Measurements from ENCODE around the gene WWOX. TPM values are rescaled to one million over a fixed set of nuclear protein-coding genes. Genes with fewer than 3 reads are reported as not detected.

WWOX gene
- total RNA-seq, 2 donors from 2014 or later = 30.0 to 35.4 TPM

DNA sequence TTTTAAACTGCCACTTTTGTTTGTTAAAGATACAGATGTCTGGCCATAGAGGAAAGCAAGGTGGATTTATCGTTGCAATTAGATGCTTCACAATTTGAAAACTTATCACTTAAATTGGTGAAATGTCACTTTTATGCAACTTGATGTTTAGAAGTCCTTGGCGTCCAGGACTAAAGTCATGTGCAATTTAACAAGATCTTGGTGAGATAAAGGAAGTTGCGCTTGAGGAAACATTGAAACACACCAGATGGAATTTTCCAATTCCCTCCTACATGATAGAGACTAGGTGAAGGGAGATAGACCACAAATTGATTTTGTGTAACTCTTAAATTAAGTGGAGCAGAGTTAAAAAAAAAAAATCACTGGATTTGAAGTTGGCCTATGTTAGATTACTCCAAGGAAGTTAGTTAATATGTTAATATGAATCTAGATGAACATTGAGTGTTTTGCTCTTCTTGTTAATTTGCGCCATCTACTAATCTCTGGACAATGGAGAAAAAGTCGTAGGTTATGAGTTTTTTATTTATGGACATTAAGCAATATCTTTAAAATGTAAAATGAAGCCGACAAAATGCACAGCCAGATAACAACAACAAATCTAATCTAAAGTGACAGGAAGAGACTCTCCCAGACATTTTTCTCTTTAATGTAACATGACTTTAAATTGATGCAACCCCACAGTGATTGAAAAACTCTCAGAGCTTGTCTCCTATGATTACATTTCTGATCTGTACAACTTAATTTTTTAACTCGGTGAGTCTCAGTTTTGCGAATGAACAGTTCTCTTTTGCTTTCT, 119.6 kb downstream of the WWOX start:
- Mint-ChIP-seq H3K9me3 (peaks cover 10% of the 10 kb centered on the region), H3K4me1 (peaks cover 18% of the 10 kb centered on the region), H3K27me3 (ENCODE audit: insufficient read depth) (peaks cover 2% of the 10 kb centered on the region), H3K4me3 (no peak overlapping the region), H3K36me3 (ENCODE audit: low read depth) (peaks cover 4% of the 10 kb centered on the region), H3K27ac (no peak overlapping the region)
- no peak for DNase-seq
- Histone ChIP-seq H3K27me3 (ENCODE audit: control insufficient read depth, insufficient read depth, low read length, poor library complexity, severe bottlenecking) (no peaks in the 10 kb centered on the region), H3K27ac (ENCODE audit: low read depth, low read length) (no peak overlapping the region), H3K4me1 (ENCODE audit: control insufficient read depth, insufficient read depth, low read length) (no peaks in the 10 kb centered on the region), H3K4me3 (ENCODE audit: low read length) (no peak overlapping the region), H3K36me3 (ENCODE audit: control insufficient read depth, insufficient read depth, low read length) (no peaks in the 10 kb centered on the region), H3K9ac (ENCODE audit: extremely low read depth, low read length, poor library complexity, severe bottlenecking) (no peak overlapping the region), H3K9me3 (ENCODE audit: control insufficient read depth, low read length) (peaks cover 8% of the 10 kb centered on the region)
- WGBS, 2 experiments (ENCODE audit: insufficient coverage in 1 of 2, insufficient read length in 1 of 2) = 93 to 97% methylated on average over 4 to 8 of the region's 8 CpGs
- TF ChIP-seq, protein P1, sequence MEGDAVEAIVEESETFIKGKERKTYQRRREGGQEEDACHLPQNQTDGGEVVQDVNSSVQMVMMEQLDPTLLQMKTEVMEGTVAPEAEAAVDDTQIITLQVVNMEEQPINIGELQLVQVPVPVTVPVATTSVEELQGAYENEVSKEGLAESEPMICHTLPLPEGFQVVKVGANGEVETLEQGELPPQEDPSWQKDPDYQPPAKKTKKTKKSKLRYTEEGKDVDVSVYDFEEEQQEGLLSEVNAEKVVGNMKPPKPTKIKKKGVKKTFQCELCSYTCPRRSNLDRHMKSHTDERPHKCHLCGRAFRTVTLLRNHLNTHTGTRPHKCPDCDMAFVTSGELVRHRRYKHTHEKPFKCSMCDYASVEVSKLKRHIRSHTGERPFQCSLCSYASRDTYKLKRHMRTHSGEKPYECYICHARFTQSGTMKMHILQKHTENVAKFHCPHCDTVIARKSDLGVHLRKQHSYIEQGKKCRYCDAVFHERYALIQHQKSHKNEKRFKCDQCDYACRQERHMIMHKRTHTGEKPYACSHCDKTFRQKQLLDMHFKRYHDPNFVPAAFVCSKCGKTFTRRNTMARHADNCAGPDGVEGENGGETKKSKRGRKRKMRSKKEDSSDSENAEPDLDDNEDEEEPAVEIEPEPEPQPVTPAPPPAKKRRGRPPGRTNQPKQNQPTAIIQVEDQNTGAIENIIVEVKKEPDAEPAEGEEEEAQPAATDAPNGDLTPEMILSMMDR (conservative IDR thresholded peaks at IDR 0.05) = no peak

DNA sequence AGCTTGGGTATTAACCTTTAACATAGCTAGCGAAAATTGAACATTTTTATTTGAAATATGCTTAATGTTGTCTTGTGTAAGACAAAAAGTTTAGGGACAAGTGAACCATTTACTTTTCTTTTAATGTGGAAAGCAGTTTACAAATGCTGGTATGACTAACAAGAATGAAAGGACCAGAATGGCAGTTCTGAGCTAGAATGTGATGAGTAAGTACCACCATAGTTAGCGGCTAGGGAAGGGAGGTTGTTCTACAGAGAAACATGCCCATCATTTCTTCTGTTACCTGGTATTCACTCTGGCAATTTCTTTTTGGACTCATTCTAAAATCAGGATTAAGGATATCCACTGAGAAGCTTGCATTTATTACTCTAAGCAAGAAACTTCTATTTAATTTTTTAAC, 121.1 kb downstream of the WWOX start:
- Histone ChIP-seq H3K36me3 (ENCODE audit: control insufficient read depth, insufficient read depth, low read length) (no peaks in the 10 kb centered on the region), H3K27ac (ENCODE audit: low read depth, low read length) (no peak overlapping the region), H3K27me3 (ENCODE audit: control insufficient read depth, insufficient read depth, low read length, poor library complexity, severe bottlenecking) (no peaks in the 10 kb centered on the region), H3K4me1 (ENCODE audit: control insufficient read depth, insufficient read depth, low read length) (no peaks in the 10 kb centered on the region), H3K9me3 (ENCODE audit: control insufficient read depth, low read length) (peaks cover 4% of the 10 kb centered on the region), H3K9ac (ENCODE audit: extremely low read depth, low read length, poor library complexity, severe bottlenecking) (no peak overlapping the region), H3K4me3 (ENCODE audit: low read length) (no peak overlapping the region)
- 94 to 100% methylated on average over 2 of the region's 2 CpGs for WGBS, 2 experiments (ENCODE audit: insufficient coverage in 1 of 2, insufficient read length in 1 of 2)
- DNase-seq = no peak
- Mint-ChIP-seq H3K36me3 (ENCODE audit: low read depth) (no peaks in the 10 kb centered on the region), H3K27ac (no peak overlapping the region), H3K9me3 (peaks cover 4% of the 10 kb centered on the region), H3K4me3 (no peak overlapping the region), H3K4me1 (peaks cover 11% of the 10 kb centered on the region), H3K27me3 (ENCODE audit: insufficient read depth) (peaks cover 2% of the 10 kb centered on the region)
- TF ChIP-seq, protein P1 (conservative IDR thresholded peaks at IDR 0.05) = no peak

DNA sequence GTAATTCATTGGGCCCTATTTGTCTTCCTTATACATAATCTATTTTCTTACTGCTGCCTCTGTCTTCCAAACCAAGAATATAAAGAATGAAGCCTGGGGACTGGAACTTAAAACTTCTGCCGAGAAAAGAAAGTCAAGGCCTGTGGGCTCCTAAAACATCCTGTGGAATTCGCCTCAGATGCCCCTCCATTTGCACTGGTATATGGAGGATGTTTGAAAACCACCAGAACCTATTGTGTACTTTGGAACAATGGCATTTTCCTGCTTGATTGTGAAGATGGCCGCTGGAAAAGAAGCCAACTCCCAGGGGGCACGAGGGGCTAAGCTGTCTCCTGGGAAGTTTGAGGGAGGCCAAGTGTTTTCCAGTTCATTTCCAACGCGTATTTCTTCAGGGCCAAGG, 122.4 kb downstream of the WWOX start:
- peaks cover 3% of the 10 kb centered on the region for H3K9me3 Mint-ChIP-seq
- no peaks in the 10 kb centered on the region for H3K9me3 ChIP-seq (ENCODE audit: control insufficient read depth, low read length)
- H3K4me3 ChIP-seq (ENCODE audit: low read length) = no peak overlapping the region
- H3K4me3 Mint-ChIP-seq = no peak overlapping the region
- H3K27me3 Mint-ChIP-seq (ENCODE audit: insufficient read depth) = peaks cover 2% of the 10 kb centered on the region
- TF ChIP-seq, protein P1 (conservative IDR thresholded peaks at IDR 0.05) = no peak
- H3K27me3 ChIP-seq (ENCODE audit: control insufficient read depth, insufficient read depth, low read length, poor library complexity, severe bottlenecking) = no peaks in the 10 kb centered on the region
- no peak overlapping the region for H3K27ac ChIP-seq (ENCODE audit: low read depth, low read length)
- peaks cover 11% of the 10 kb centered on the region for H3K4me1 Mint-ChIP-seq
- no peaks in the 10 kb centered on the region for H3K36me3 Mint-ChIP-seq (ENCODE audit: low read depth)
- no peaks in the 10 kb centered on the region for H3K4me1 ChIP-seq (ENCODE audit: control insufficient read depth, insufficient read depth, low read length)
- H3K36me3 ChIP-seq (ENCODE audit: control insufficient read depth, insufficient read depth, low read length) = no peaks in the 10 kb centered on the region
- WGBS, 2 experiments (ENCODE audit: insufficient coverage in 1 of 2, insufficient read length in 1 of 2) = 83 to 92% methylated on average over 5 to 6 of the region's 6 CpGs
- no peak for DNase-seq
- H3K27ac Mint-ChIP-seq = no peak overlapping the region
- no peak overlapping the region for H3K9ac ChIP-seq (ENCODE audit: extremely low read depth, low read length, poor library complexity, severe bottlenecking)

Measured in endodermal cell (in vitro differentiated cells).